HEK293T (cell line): ENCODE data around the gene CD36.
"Not testable (repeated sequence)": the region's sequence is repeated elsewhere in the genome, so short reads cannot be mapped to it uniquely, and the experiment has no call there.

Source experiments
- CTCF ChIA-PET: fragments of 350-600 bp; formaldehyde crosslinking; extraction: SDS; loops from one replicate; lab custom pipeline; 2021; ENCODE audit warnings: antibody characterized with exemption, inconsistent platforms; lab: Yijun Ruan, JAX
- POLR2A ChIA-PET: fragments of 350-600 bp; formaldehyde crosslinking; extraction: SDS; loops from one replicate; lab custom pipeline; 2020; ENCODE audit warnings: antibody characterized with exemption, inconsistent platforms; lab: Yijun Ruan, JAX
- DNase-seq: peaks from one replicate; pipeline ENCODE4 v3.0.0; 2012; ENCODE audit warnings: mixed read lengths; ENCODE audit errors: extremely low spot score
- ARNT ChIP-seq: fragments of 450-650 bp; IDR thresholded peaks from 2 replicates; pipeline ENCODE4 v1.6.1; 2017; ENCODE audit warnings: mild to moderate bottlenecking
- BHLHE40 ChIP-seq: fragments of 450-650 bp; IDR thresholded peaks from 2 replicates; pipeline ENCODE4 v1.6.1; 2016; ENCODE audit warnings: mild to moderate bottlenecking, moderate library complexity, borderline replicate concordance
- CTBP1 ChIP-seq: fragments of 450-650 bp; IDR thresholded peaks from 2 replicates; pipeline ENCODE4 v1.6.1; 2016; ENCODE audit warnings: borderline replicate concordance
- ELF4 ChIP-seq: fragments of 450-650 bp; IDR thresholded peaks from 2 replicates; pipeline ENCODE4 v1.6.1; 2017; ENCODE audit warnings: antibody characterized with exemption
- FOXA1 ChIP-seq: fragments of 450-650 bp; IDR thresholded peaks from 2 replicates; pipeline ENCODE4 v1.6.1; 2016; ENCODE audit warnings: mild to moderate bottlenecking
- FOXK2 ChIP-seq: fragments of 450-650 bp; IDR thresholded peaks from 2 replicates; pipeline ENCODE4 v1.6.1; 2016; ENCODE audit warnings: mild to moderate bottlenecking
- FOXM1 ChIP-seq: fragments of 450-650 bp; IDR thresholded peaks from 2 replicates; pipeline ENCODE4 v1.6.1; 2017; ENCODE audit warnings: mild to moderate bottlenecking, borderline replicate concordance
- HDGF ChIP-seq: fragments of 450-650 bp; IDR thresholded peaks from 2 replicates; pipeline ENCODE4 v1.6.1; 2017; ENCODE audit warnings: antibody characterized with exemption, borderline replicate concordance
- L3MBTL2 ChIP-seq: fragments of 450-650 bp; conservative IDR thresholded peaks from 2 replicates; pipeline ENCODE4 v1.6.1; 2016; ENCODE audit warnings: mild to moderate bottlenecking
- LEF1 ChIP-seq: fragments of 450-650 bp; IDR thresholded peaks from 2 replicates; pipeline ENCODE4 v1.6.1; 2017; ENCODE audit warnings: mild to moderate bottlenecking, borderline replicate concordance
- NFRKB ChIP-seq: fragments of 450-650 bp; IDR thresholded peaks from 2 replicates; pipeline ENCODE4 v1.6.1; 2016; ENCODE audit warnings: mild to moderate bottlenecking, moderate library complexity
- PKNOX1 ChIP-seq: fragments of 450-650 bp; IDR thresholded peaks from 2 replicates; pipeline ENCODE4 v1.6.1; 2016
- SP1 ChIP-seq: fragments of 450-650 bp; IDR thresholded peaks from 2 replicates; pipeline ENCODE4 v1.6.1; 2017
- SUZ12 ChIP-seq: fragments of 450-650 bp; IDR thresholded peaks from 2 replicates; pipeline ENCODE4 v1.6.1; 2016; ENCODE audit warnings: mild to moderate bottlenecking
- TARDBP ChIP-seq: fragments of 450-650 bp; IDR thresholded peaks from 2 replicates; pipeline ENCODE4 v1.6.1; 2016
- ZNF384 ChIP-seq: fragments of 450-650 bp; IDR thresholded peaks from 2 replicates; pipeline ENCODE4 v1.6.1; 2016

CD36 gene

GRCh38 chr7:80666376-80666775 is 27.9 kb downstream of the CD36 start:
- POLR2A ChIA-PET = no interaction called here
- DNase-seq = no peak
- no peak for TF ChIP-seq ARNT
- TF ChIP-seq ZNF384 = no peak
- TF ChIP-seq SP1 = no peak
- no peak for TF ChIP-seq TARDBP
- TF ChIP-seq L3MBTL2 = no peak
- no peak for TF ChIP-seq FOXA1
- no peak for TF ChIP-seq SUZ12
- no peak for TF ChIP-seq HDGF
- TF ChIP-seq CTBP1 = no peak
- no peak for TF ChIP-seq ELF4
- no peak for TF ChIP-seq PKNOX1
- CTCF ChIA-PET = no interaction called here

- CTCF ChIA-PET, POLR2A ChIA-PET, DNase-seq: not testable (repeated sequence)
Measured at GRCh38 chr7:80669367-80669766, 30.9 kb downstream of the CD36 start.

GRCh38 chr7:80671744-80672143 is 33.3 kb downstream of the CD36 start:
- ChIA-PET CTCF (no interaction called here), POLR2A (no interaction called here)
- no peak for TF ChIP-seq FOXM1
- no peak for DNase-seq

GRCh38 chr7:80675090-80675489 is 36.6 kb downstream of the CD36 start:
- CTCF ChIA-PET = no interaction called here

GRCh38 chr7:80676404-80676803 is 38.0 kb downstream of the CD36 start:
- no peak for DNase-seq
- CTCF ChIA-PET = no interaction called here
- TF ChIP-seq HDGF = no peak
- TF ChIP-seq ELF4 = no peak
- TF ChIP-seq LEF1 = no peak
- no peak for TF ChIP-seq FOXM1
- no peak for TF ChIP-seq SUZ12
- TF ChIP-seq TARDBP = no peak
- TF ChIP-seq ZNF384 = no peak
- TF ChIP-seq L3MBTL2 = no peak
- no peak for TF ChIP-seq BHLHE40
- TF ChIP-seq ARNT = no peak
- TF ChIP-seq PKNOX1 = no peak
- TF ChIP-seq SP1 = no peak
- no peak for TF ChIP-seq CTBP1
- TF ChIP-seq FOXA1 = no peak
- POLR2A ChIA-PET = no interaction called here

More at GRCh38 chr7:80675090-80675489, 36.6 kb downstream of the CD36 start:
- no peak for DNase-seq
- TF ChIP-seq FOXA1 (no peak), FOXM1 (no peak), TARDBP (no peak), SUZ12 (no peak), LEF1 (no peak), HDGF (no peak), ARNT (no peak), L3MBTL2 (no peak), ELF4 (no peak), BHLHE40 (no peak), SP1 (no peak), PKNOX1 (no peak), FOXK2 (no peak)
- POLR2A ChIA-PET = no interaction called here

GRCh38 chr7:80677629-80678028 is 39.2 kb downstream of the CD36 start:
- no peak for DNase-seq
- ChIA-PET POLR2A (no interaction called here), CTCF (interaction anchor here (1.4 kb wide), 1 partner anchor 249 kb away, joined by 3 read pairs; no protein-coding TSS in a partner anchor)
- TF ChIP-seq TARDBP (no peak), SP1 (no peak), LEF1 (no peak), FOXM1 (no peak), ELF4 (no peak), L3MBTL2 (no peak), NFRKB (no peak), ARNT (no peak), ZNF384 (no peak), PKNOX1 (no peak), FOXA1 (no peak), FOXK2 (no peak), SUZ12 (no peak), HDGF (no peak), BHLHE40 (no peak), CTBP1 (no peak)

GRCh38 chr7:80678707-80679106 is 40.3 kb downstream of the CD36 start:
- no peak for TF ChIP-seq TARDBP
- TF ChIP-seq SP1 = no peak
- TF ChIP-seq ARNT = no peak
- TF ChIP-seq FOXK2 = no peak
- TF ChIP-seq HDGF = no peak
- no peak for TF ChIP-seq FOXA1
- TF ChIP-seq PKNOX1 = no peak
- TF ChIP-seq NFRKB = no peak
- TF ChIP-seq ZNF384 = no peak
- no peak for TF ChIP-seq FOXM1
- TF ChIP-seq CTBP1 = no peak
- no peak for TF ChIP-seq LEF1
- no peak for TF ChIP-seq ELF4
- TF ChIP-seq BHLHE40 = no peak
- no peak for TF ChIP-seq SUZ12
- CTCF ChIA-PET = interaction anchor here (0.6 to 1.4 kb wide), 2 partner anchors 29 to 250 kb away, joined by 3 read pairs; no protein-coding TSS in a partner anchor
- POLR2A ChIA-PET = no interaction called here
- no peak for DNase-seq
